HG03060 (cell line): Measurements from ENCODE around the gene PCDHGA6.
"Not testable (repeated sequence)": the region's sequence is repeated elsewhere in the genome, so short reads cannot be mapped to it uniquely, and the experiment has no call there.

Source experiments
- ATAC-seq: cut with Tn5 transposase; IDR thresholded peaks from one replicate; pipeline ENCODE4 v1.9.1; 2021; ENCODE audit warnings: low read depth, moderate number of reproducible peaks; ENCODE audit not compliant: unreplicated experiment

The PCDHGA6 gene

DNA sequence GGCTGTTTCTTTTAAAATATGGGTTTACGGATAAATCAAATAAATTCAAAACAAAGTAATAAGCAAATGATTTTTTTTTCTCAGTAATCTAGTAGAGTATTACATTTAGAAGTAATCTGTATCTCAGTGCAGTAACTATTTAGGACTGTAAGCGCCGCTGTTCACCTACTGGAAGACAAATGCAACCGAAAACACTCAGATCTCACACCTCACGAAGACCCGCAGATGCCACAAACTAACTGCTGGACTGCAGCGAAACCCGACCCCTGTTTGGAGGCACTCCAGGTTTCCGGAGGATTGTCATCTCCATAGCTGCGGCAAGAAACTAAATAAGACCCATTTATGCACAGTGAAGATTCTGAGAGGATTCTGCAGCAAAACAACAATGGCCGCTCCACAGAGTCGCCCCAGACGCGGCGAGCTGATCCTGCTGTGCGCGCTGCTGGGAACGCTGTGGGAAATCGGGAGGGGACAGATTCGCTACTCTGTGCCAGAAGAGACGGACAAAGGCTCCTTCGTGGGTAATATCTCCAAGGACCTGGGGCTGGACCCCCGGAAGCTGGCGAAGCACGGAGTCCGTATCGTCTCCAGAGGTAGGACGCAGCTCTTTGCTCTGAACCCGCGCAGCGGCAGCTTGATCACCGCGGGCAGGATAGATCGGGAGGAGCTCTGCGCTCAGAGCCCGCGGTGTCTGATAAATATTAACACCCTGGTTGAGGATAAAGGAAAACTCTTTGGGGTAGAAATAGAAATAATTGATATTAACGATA, 18.9 kb downstream of the PCDHGA6 start, which contains the start of gene PCDHGA8:
TSS of gene PCDHGA8 (plus strand) at position 205 of the 770 bp plus-strand sequence. CDS start at position 386, 181 bp downstream.
- no peak for ATAC-seq

DNA sequence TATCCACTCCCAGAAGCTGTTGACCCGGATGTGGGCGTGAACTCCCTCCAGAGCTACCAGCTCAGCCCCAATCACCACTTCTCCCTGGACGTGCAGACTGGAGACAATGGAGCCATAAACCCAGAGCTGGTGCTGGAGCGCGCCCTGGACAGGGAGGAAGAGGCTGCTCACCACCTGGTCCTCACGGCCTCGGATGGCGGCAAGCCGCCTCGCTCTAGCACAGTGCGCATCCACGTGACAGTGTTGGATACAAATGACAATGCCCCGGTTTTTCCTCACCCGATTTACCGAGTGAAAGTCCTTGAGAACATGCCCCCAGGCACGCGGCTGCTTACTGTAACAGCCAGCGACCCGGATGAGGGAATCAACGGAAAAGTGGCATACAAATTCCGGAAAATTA, 19.6 kb downstream of the PCDHGA6 start:
- no peak for ATAC-seq

DNA sequence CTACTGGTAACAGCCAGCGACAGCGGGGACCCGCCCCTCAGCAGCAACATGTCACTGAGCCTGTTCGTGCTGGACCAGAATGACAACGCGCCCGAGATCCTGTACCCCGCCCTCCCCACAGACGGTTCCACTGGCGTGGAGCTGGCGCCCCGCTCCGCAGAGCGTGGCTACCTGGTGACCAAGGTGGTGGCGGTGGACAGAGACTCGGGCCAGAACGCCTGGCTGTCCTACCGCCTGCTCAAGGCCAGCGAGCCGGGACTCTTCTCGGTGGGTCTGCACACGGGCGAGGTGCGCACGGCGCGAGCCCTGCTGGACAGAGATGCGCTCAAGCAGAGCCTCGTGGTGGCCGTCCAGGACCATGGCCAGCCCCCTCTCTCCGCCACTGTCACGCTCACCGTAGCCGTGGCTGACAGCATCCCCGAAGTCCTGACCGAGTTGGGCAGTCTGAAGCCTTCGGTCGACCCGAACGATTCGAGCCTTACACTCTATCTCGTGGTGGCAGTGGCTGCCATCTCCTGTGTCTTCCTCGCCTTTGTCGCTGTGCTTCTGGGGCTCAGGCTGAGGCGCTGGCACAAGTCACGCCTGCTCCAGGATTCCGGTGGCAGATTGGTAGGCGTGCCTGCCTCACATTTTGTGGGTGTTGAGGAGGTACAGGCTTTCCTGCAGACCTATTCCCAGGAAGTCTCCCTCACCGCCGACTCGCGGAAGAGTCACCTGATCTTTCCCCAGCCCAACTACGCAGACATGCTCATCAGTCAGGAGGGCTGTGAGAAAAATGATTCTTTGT, 20.9 kb downstream of the PCDHGA6 start:
- ATAC-seq = not testable (repeated sequence)

DNA sequence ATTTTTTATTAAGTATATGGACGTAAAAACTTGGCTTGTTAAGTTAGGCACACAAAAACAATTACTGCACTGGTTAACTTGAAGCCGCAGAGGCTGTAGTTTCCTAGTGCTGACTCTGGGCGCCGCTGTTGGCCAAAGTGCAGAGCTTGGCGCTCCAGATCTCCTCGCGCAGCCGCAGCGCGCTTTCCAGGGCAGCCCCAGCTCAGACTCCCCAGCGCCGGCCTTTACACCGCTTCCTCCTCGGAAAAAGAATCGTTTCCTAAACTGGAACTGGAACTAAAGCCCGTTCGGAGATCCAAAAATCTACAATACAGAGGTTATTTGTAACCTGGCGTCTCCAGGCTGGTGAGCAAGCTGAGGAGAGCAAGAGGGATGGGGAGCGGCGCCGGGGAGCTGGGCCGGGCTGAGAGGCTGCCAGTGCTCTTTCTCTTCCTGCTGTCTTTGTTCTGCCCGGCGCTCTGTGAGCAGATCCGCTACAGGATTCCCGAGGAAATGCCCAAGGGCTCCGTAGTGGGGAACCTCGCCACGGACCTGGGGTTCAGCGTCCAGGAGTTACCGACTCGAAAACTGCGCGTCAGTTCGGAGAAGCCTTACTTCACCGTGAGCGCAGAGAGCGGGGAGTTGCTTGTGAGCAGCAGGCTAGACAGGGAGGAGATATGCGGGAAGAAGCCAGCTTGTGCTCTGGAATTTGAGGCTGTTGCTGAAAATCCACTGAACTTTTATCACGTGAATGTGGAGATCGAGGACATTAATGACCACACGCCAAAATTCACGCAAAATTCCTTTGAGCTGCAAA, 24.3 kb downstream of the PCDHGA6 start, which contains the start of gene PCDHGB5:
TSS of gene PCDHGB5 (plus strand) at position 192 of the 796 bp plus-strand sequence. CDS start at position 373, 181 bp downstream.
- peak; percentile 86 for ATAC-seq

DNA sequence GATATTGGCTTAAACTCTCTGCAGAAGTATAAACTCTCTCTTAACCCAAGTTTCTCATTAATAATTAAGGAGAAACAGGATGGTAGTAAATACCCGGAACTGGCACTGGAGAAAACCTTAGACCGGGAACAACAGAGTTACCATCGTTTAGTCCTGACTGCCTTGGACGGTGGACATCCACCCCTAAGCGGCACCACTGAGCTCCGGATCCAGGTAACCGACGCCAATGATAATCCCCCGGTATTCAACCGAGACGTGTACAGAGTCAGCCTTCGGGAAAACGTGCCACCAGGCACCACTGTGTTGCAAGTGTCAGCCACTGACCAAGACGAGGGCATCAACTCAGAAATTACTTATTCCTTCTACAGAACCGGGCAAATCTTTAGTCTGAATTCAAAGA, 24.9 kb downstream of the PCDHGA6 start:
- no peak for ATAC-seq

DNA sequence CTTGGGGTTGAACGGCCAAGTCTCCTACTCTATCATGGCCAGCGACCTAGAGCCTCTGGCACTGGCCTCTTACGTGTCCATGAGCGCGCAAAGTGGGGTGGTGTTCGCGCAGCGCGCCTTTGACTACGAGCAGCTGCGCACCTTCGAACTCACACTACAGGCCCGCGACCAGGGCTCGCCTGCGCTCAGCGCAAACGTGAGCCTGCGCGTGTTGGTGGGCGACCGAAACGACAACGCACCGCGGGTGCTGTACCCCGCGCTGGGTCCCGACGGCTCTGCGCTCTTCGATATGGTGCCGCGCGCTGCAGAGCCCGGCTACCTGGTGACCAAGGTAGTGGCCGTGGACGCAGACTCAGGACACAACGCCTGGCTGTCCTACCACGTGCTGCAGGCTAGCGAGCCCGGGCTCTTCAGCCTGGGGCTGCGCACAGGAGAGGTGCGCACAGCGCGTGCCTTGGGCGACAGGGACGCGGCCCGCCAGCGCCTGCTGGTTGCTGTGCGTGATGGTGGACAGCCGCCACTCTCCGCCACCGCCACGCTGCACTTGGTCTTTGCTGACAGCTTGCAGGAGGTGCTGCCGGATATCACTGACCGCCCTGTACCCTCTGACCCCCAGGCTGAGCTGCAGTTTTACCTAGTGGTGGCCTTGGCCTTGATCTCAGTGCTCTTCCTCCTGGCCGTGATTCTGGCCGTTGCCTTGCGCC, 26.0 kb downstream of the PCDHGA6 start:
- ATAC-seq = no peak

DNA sequence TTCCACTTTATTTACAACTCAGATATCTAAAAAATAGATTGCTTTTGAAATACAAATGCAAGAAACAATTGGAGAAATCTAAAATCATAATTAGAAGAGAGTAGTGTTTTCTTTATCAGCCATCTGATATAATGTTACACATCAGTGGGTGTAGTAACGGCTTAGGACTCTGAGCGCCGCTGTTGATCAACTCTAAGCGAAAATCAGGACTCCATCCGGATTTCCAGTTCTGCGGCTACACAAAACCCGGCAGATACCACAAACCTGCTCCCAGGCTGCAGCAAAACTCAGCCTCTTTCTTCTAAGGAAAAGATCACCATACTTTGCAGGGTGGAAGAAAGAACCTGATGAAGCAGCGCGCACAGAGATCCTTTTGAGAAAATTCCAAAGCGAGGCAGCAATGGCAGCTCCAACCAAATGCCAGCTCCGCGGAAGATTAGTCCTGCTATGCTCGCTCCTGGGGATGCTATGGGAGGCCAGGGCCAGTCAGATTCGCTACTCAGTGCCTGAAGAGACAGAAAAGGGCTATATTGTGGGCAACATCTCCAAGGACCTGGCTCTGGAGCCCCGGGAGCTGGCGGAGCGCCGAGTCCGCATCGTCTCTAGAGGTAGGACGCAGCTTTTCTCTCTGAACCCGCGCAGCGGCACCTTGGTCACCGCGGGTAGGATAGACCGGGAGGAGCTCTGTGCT, 29.0 kb downstream of the PCDHGA6 start, which contains the start of gene PCDHGA9:
TSS of gene PCDHGA9 (plus strand) at position 226 of the 691 bp plus-strand sequence. CDS start at position 401, 175 bp downstream.
- ATAC-seq = no peak

DNA sequence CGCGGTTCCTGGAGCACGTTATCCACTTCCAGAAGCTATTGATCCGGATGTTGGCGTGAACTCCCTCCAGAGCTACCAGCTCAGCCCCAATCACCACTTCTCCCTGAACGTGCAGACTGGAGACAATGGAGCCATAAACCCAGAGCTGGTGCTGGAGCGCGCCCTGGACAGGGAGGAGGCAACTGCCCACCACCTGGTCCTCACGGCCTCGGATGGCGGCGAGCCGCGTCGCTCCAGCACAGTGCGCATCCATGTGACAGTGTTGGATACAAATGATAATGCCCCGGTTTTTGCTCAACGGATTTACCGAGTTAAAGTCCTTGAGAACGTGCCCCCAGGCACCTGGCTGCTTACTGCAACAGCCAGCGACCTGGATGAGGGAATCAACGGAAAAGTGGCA, 29.7 kb downstream of the PCDHGA6 start:
- no peak for ATAC-seq

DNA sequence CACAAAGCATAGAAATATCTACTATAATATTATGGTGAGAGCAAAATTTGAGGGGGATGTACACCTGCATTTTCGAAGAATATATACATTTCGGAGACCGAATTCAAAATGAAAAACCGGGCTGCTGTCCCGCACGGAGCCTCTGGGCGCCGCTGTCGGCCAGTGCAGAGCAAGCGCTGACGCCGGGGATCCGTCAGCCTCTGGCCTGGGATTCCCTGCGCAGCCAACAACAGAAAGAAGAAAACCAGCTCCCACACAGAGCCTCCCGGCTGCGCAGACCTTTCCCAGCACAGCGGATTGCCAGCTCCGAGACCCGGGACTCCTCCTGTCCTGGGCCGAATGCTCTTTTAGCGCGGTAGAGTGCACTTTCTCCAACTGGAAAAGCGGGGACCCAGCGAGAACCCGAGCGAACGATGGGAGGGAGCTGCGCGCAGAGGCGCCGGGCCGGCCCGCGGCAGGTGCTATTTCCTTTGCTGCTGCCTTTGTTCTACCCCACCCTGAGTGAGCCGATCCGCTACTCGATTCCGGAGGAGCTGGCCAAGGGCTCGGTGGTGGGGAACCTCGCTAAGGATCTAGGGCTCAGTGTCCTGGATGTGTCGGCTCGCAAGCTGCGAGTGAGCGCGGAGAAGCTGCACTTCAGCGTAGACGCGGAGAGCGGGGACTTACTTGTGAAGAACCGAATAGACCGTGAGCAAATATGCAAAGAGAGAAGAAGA, 34.3 kb downstream of the PCDHGA6 start, which contains the start of gene PCDHGB6:
TSS of gene PCDHGB6 (plus strand) at position 232 of the 716 bp plus-strand sequence. CDS start at position 414, 182 bp downstream.
- not testable (repeated sequence) for ATAC-seq

DNA sequence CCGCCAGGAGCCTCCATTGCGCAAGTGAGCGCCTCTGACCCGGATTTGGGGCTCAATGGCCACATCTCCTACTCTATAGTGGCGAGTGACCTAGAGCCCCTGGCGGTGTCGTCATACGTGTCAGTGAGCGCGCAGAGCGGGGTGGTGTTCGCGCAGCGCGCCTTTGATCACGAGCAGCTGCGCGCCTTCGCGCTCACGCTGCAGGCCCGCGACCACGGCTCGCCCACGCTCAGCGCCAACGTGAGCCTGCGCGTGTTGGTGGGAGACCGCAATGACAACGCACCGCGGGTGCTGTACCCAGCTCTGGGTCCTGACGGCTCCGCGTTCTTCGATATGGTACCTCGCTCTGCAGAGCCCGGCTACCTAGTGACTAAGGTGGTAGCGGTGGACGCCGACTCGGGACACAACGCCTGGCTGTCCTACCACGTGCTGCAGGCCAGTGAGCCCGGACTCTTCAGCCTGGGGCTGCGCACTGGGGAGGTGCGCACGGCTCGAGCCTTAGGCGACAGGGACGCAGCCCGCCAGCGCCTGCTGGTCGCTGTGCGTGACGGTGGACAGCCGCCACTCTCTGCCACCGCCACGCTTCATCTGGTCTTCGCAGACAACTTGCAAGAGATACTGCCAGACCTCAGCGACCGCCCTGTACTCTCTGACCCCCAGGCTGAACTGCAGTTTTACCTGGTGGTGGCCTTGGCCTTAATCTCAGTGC, 36.1 kb downstream of the PCDHGA6 start:
- ATAC-seq = no peak

DNA sequence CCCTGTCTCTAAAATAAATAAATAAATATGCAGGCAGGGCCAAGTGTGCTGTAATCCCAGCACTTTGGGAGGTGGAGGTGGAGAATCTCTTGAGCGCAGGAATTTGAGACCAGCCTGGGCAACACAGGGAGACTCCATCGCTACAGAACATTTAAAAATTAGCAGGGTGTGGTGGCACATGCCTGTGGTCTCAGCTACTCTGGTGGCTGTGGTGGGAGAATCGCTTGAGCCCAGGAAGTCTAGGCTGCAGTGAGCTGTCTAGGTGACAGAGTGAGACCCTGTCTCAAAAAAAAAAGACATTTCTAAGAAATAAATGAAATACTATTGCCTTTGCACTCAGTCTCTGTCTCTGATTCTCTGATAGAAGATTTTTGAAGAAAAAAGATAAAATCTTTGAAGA, 37.9 kb downstream of the PCDHGA6 start:
- ATAC-seq = no peak

DNA sequence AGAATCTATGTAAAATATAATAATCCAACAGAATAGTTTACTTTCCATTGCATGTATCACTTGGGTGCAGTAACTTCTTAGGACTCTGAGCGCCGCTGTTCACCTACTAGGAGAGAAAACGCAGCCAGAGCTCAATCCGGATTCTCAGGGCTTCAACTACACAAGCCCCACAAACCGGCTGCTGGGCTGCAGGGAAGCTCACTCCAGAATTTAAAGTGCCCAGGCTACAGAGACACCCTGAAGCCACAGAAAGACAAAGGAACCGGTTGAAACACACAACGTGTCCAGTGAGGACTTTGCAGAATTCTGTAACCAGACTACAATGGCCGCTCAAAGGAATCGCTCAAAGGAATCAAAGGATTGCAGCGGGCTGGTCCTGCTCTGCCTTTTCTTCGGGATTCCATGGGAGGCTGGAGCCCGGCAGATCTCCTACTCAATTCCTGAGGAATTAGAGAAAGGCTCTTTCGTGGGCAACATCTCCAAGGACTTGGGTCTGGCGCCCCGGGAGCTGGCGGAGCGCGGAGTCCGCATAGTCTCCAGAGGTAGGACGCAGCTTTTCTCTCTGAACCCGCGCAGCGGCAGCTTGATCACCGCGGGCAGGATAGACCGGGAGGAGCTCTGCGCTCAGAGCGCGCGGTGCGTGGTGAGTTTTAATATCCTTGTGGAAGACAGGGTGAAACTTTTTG, 39.3 kb downstream of the PCDHGA6 start, which contains the start of gene PCDHGA10:
TSS of gene PCDHGA10 (plus strand) at position 134 of the 686 bp plus-strand sequence. CDS start at position 323, 189 bp downstream.
- ATAC-seq = peak; percentile 85

DNA sequence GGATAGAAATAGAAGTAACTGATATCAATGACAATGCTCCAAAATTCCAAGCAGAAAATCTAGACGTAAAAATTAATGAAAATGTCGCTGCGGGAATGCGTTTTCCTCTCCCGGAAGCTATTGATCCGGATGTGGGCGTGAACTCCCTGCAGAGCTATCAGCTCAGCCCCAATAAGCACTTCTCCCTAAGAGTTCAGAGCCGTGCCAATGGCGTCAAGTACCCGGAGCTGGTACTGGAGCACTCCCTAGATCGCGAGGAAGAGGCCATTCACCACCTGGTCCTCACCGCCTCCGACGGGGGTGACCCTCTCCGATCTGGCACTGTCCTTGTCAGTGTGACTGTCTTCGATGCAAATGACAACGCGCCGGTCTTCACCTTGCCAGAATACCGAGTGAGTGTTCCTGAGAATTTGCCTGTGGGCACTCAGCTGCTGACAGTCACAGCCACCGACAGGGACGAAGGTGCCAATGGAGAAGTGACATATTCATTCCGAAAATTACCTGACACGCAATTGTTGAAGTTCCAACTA, 39.9 kb downstream of the PCDHGA6 start:
- ATAC-seq = no peak

DNA sequence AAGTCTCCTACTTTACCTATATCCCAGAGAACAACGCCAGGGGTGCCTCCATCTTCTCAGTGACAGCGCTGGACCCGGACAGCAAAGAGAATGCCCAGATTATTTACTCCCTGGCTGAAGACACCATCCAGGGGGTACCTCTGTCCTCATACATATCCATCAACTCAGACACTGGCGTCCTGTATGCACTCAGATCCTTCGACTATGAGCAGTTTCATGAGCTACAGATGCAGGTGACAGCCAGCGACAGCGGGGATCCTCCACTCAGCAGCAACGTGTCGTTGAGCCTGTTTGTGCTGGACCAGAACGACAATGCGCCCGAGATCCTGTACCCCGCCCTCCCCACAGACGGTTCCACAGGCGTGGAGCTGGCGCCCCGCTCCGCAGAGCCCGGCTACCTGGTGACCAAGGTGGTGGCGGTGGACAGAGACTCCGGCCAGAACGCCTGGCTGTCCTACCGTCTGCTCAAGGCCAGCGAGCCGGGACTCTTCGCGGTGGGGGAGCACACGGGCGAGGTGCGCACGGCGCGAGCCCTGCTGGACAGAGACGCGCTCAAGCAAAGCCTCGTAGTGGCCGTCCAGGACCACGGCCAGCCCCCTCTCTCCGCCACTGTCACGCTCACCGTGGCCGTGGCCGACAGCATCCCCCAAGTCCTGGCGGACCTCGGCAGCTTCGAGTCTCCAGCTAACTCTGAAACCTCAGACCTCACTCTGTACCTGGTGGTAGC, 41.0 kb downstream of the PCDHGA6 start:
- ATAC-seq = not testable (repeated sequence)

DNA sequence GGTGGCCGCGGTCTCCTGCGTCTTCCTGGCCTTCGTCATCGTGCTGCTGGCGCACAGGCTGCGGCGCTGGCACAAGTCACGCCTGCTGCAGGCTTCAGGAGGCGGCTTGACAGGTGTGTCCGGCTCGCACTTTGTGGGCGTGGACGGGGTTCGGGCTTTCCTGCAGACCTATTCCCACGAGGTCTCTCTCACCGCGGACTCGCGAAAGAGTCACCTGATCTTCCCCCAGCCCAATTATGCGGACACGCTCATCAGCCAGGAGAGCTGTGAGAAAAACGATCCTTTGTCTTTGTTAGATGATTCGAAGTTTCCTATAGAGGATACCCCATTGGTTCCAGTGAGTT, 41.6 kb downstream of the PCDHGA6 start:
- ATAC-seq = not testable (repeated sequence)

DNA sequence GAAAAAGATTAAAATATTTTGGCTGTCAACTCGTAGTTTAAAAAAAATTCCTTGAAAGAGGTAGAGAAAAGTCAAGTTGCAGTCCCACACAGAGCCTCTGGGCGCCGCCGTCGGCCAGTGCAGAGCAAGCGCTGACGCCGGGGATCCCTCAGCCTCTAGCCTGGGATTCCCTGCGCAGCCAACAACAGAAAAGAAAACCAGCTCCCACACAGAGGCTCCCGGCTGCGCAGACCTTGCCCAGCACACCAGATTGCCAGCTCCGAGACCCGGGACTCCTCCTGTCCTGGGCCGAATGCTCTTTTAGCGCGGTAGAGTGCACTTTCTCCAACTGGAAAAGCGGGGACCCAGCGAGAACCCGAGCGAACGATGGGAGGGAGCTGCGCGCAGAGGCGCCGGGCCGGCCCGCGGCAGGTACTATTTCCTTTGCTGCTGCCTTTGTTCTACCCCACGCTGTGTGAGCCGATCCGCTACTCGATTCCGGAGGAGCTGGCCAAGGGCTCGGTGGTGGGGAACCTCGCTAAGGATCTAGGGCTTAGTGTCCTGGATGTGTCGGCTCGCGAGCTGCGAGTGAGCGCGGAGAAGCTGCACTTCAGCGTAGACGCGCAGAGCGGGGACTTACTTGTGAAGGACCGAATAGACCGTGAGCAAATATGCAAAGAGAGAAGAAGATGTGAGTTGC, 43.9 kb downstream of the PCDHGA6 start, which contains the start of gene PCDHGB7:
TSS of gene PCDHGB7 (plus strand) at position 184 of the 679 bp plus-strand sequence. CDS start at position 367, 183 bp downstream.
- ATAC-seq = not testable (repeated sequence)
